ENCODE measurements around the gene PRKN.

PRKN gene

GRCh38 chr6:161458201-161458951, 1269.2 kb downstream of the PRKN start:
- H3K4me1 ChIP-seq: peaks cover 0 to 15% (median 12%) of the 10 kb centered on the region in 10 experiments; a peak in 8 of 20 replicates
- H3K4me3 ChIP-seq: no peak overlapping the region
- H3K9me3 ChIP-seq (replicated peaks in 1 of 11): peaks cover 0 to 11% (median 0%) of the 10 kb centered on the region in 11 experiments; a peak in 1 of 22 replicates
- H4K20me1 ChIP-seq: no peaks in the 10 kb centered on the region
- no peak overlapping the region for H3K9ac ChIP-seq
- H3K4me2 ChIP-seq: 0 out of 22 replicates have a peak overlapping the region, but pooled peaks of 1 of the 11 experiments have one; percentile 9
- H3K27me3 ChIP-seq: no peaks in the 10 kb centered on the region
- H3K36me3 ChIP-seq: no peaks in the 10 kb centered on the region
- H3K27ac ChIP-seq: no peak overlapping the region
- TF ChIP-seq Cebpa-rat (IDR thresholded peaks at IDR 0.05): no peak

DNA sequence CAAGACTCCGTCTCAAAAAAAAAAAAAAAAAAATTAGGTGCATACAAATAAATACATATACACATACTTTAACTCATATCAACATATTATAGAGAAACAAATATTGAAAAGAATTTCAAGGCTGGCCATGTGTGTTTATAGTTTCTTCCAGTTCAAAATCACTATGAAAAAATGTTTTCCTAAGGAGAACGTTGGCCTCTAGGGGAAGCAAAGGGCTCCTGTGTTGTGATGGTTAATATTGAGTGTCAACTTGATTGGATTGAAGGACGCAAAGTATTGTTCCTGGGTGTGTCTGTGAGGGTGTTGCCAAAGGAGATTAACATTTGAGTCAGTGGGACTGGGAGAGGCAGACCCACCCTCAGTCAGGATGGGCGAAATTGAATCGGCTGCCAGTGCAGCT, 1271.7 kb downstream of the PRKN start:
- no peaks in the 10 kb centered on the region for H3K36me3 ChIP-seq
- peaks cover 0 to 11% (median 0%) of the 10 kb centered on the region in 11 experiments; a peak in 1 of 22 replicates for H3K9me3 ChIP-seq (replicated peaks in 1 of 11)
- no peaks in the 10 kb centered on the region for H3K27me3 ChIP-seq
- H3K27ac ChIP-seq: no peak overlapping the region
- H3K4me2 ChIP-seq: no peak overlapping the region
- no peak overlapping the region for H3K4me3 ChIP-seq
- no peaks in the 10 kb centered on the region for H4K20me1 ChIP-seq
- TF ChIP-seq Cebpa-rat (IDR thresholded peaks at IDR 0.05): no peak
- peaks cover 0 to 15% (median 12%) of the 10 kb centered on the region in 10 experiments; a peak in 8 of 20 replicates for H3K4me1 ChIP-seq
- H3K9ac ChIP-seq: no peak overlapping the region

GRCh38 chr6:161453558-161453957, 1274.0 kb downstream of the PRKN start:
- no peaks in the 10 kb centered on the region for H3K27me3 ChIP-seq
- H3K9me3 ChIP-seq (replicated peaks in 1 of 11): peaks cover 0 to 11% (median 0%) of the 10 kb centered on the region in 11 experiments; a peak in 1 of 22 replicates
- no peak overlapping the region for H3K4me2 ChIP-seq
- H3K4me3 ChIP-seq: no peak overlapping the region
- no peak overlapping the region for H3K9ac ChIP-seq
- H3K27ac ChIP-seq: no peak overlapping the region
- H3K36me3 ChIP-seq: no peaks in the 10 kb centered on the region
- TF ChIP-seq Cebpa-rat (IDR thresholded peaks at IDR 0.05): no peak
- no peaks in the 10 kb centered on the region for H4K20me1 ChIP-seq
- H3K4me1 ChIP-seq: peaks cover 0 to 7% (median 5%) of the 10 kb centered on the region in 10 experiments; a peak in 7 of 20 replicates

GRCh38 chr6:161452241-161452640, 1275.3 kb downstream of the PRKN start:
- no peak overlapping the region for H3K27ac ChIP-seq
- H3K4me2 ChIP-seq: no peak overlapping the region
- no peaks in the 10 kb centered on the region; a peak in 1 of 20 replicates for H3K4me1 ChIP-seq
- H3K9ac ChIP-seq: no peak overlapping the region
- no peak overlapping the region for H3K4me3 ChIP-seq
- TF ChIP-seq Cebpa-rat (IDR thresholded peaks at IDR 0.05): no peak
- no peaks in the 10 kb centered on the region for H4K20me1 ChIP-seq
- no peaks in the 10 kb centered on the region for H3K27me3 ChIP-seq
- H3K36me3 ChIP-seq: no peaks in the 10 kb centered on the region
- peaks cover 0 to 11% (median 0%) of the 10 kb centered on the region in 11 experiments; a peak in 1 of 22 replicates for H3K9me3 ChIP-seq (replicated peaks in 1 of 11)

DNA sequence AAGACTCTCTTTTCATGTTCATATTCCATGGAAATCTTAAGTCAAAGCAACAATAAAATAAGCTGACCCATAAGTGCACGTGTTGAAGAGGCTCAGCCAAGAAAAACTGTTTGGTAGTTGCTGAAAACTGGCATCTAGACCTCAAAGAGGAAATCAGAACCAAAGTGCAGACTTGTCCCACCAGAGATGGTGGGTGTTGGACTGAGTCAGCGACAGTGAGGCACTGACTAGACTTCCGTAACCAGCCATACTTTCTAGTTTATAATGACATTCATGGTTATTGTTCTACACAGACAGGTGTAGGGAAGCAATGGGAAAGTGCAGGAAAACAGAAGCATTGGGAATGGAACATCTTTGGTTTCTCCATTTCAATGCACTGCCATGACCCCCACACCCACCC, 1278.0 kb downstream of the PRKN start:
- H3K4me2 ChIP-seq: no peak overlapping the region
- no peak overlapping the region for H3K9ac ChIP-seq
- H3K27me3 ChIP-seq: no peaks in the 10 kb centered on the region
- H4K20me1 ChIP-seq: no peaks in the 10 kb centered on the region
- H3K27ac ChIP-seq: no peak overlapping the region
- no peak overlapping the region for H3K4me3 ChIP-seq
- H3K4me1 ChIP-seq: no peaks in the 10 kb centered on the region
- H3K9me3 ChIP-seq (replicated peaks in 1 of 11): 0 out of 22 replicates have a peak, but pooled peaks cover 0 to under 1% (median 0%) of the 10 kb centered on the region in 11 experiments
- no peak for TF ChIP-seq Cebpa-rat (IDR thresholded peaks at IDR 0.05)
- H3K36me3 ChIP-seq: no peaks in the 10 kb centered on the region

DNA sequence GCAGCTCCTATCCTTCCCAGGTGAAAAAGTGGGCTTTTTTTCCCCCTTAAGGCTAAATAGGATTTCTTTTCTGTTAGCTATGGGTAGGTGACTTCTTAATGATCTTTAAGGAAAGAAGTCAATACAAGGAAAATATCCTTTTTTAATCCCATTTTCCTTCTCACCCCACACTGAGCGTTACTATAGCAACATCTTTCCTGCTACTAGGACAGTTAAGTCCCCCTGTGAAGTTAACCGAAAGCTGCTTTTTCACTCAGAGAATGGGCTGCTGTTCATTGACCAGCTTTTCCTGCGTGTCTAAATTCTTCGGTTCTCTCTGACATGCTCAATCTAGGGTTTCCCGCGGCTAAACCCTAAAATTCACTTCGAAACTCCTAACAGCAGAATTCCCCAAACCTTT, 1280.6 kb downstream of the PRKN start:
- Histone ChIP-seq H3K4me3 (no peak overlapping the region), H3K4me2 (no peak overlapping the region), H4K20me1 (no peaks in the 10 kb centered on the region), H3K4me1 (no peaks in the 10 kb centered on the region), H3K9me3 (replicated peaks in 1 of 11) (no peaks in the 10 kb centered on the region), H3K27ac (no peak overlapping the region), H3K27me3 (no peaks in the 10 kb centered on the region), H3K36me3 (no peaks in the 10 kb centered on the region), H3K9ac (no peak overlapping the region)
- no peak for TF ChIP-seq Cebpa-rat (IDR thresholded peaks at IDR 0.05)

DNA sequence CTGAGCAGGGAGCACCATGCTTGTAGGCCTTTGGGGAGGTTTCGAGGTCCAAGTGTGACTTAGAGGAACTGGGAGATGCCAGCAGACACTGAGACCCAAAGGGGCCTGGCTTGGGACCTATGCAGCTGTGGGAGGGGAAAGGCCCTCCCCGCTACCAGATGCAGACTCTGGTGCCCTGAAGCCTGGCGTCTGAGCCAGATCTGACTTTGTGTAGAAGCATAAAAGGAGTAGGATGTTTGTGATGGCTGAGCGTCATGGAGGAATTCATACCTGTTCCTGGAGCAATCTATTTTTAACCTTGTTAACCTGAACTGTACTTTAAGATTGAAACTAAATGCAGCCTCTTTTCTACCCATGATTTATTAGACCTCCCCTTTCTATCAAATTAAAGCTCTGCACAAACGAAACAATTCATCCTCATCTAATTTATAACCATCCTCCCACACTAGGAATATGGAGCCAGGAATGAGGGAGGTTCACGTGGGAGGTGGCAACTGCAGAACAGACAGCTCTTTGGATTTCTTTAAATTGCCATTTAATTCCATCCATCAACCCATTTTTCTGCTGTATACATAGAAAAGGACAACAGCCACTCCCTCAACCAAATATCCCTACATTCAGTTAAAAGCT, 1281.2 kb downstream of the PRKN start:
- Histone ChIP-seq H4K20me1 (no peaks in the 10 kb centered on the region), H3K36me3 (no peaks in the 10 kb centered on the region), H3K9ac (no peak overlapping the region), H3K4me2 (no peak overlapping the region), H3K9me3 (replicated peaks in 1 of 11) (no peaks in the 10 kb centered on the region), H3K4me1 (no peaks in the 10 kb centered on the region), H3K4me3 (no peak overlapping the region), H3K27me3 (no peaks in the 10 kb centered on the region), H3K27ac (no peak overlapping the region)
- no peak for TF ChIP-seq Cebpa-rat (IDR thresholded peaks at IDR 0.05)

DNA sequence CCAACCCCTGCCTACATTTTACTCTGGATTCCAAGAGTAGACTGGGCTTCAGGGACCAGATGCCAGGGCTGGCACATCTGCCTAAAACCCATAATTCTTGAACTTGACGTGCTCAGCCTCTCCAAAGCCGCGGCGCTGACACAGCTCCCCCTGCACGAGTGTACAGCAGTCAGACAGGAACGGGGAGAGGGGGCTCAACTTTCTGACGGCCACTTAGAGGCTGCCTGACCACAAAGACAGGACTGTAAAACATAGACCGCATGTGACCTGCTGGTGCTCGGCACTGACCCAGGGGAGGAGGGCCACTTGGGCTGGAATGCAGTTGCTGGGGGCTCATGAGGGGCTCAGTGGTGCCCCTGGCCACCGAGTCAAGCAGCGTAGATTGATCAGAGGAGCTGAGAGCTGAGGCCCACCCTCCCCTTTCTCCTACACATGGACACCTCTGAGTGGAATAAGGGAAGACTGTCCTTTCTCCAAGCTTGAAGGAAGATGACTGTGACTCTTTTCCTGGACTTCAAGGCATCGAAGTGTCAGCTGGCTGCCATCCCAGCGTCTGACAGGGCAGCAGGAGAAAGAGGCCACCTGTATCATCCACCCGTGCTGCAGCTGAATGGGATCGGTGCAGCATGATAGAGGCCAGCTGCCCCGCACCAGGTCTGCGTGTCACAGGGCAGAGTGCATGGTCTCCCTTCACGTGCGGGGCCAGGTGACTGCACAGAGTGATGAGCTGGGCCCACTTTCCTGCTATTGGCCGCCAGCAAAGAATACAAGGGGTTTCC, 1282.4 kb downstream of the PRKN start:
- H3K27ac ChIP-seq: no peak overlapping the region
- no peak for TF ChIP-seq Cebpa-rat (IDR thresholded peaks at IDR 0.05)
- no peak overlapping the region for H3K4me2 ChIP-seq

DNA sequence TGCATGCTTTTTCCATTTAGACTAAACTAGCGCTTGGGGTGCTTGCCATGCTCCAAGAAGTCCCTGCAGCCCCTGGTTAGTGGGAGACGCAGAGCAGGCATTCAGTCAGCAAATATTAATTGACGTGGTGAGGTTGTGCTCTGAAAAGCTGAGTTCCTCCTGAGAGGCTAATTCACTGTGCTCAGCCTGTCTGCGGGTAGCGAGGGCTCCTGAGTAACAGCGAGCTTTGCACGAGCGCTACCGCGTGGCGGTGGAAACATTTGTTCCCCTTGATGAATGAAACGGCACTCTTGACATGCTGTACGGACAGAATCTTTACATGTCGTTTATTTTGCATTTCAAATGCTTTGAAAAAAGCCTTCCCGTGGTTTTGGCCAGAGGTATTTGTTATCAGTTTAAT, 1283.1 kb downstream of the PRKN start:
- Histone ChIP-seq H3K36me3 (no peaks in the 10 kb centered on the region), H3K9me3 (replicated peaks in 1 of 11) (no peaks in the 10 kb centered on the region), H3K4me1 (no peaks in the 10 kb centered on the region), H3K4me3 (no peak overlapping the region), H3K9ac (no peak overlapping the region), H3K4me2 (no peak overlapping the region), H3K27me3 (no peaks in the 10 kb centered on the region), H3K27ac (no peak overlapping the region), H4K20me1 (no peaks in the 10 kb centered on the region)
- TF ChIP-seq Cebpa-rat (IDR thresholded peaks at IDR 0.05): no peak

More for the DNA sequence above, 1282.4 kb downstream of the PRKN start:
- Histone ChIP-seq H3K4me3 (no peak overlapping the region), H4K20me1 (no peaks in the 10 kb centered on the region), H3K36me3 (no peaks in the 10 kb centered on the region), H3K9ac (no peak overlapping the region), H3K4me1 (no peaks in the 10 kb centered on the region), H3K9me3 (replicated peaks in 1 of 11) (no peaks in the 10 kb centered on the region), H3K27me3 (no peaks in the 10 kb centered on the region)
